HCT116 (cell line): Measurements from ENCODE around the gene ETNK2. TPM values are rescaled to one million over a fixed set of nuclear protein-coding genes. Genes with fewer than 3 reads are reported as not detected.

ENCODE experiments used
- ATAC-seq: fragments of 200-7000 bp; cut with Tn5 transposase; 2 replicates; pipeline ENCODE4 v1.9.1; 2020; ENCODE audit warnings: mild to moderate bottlenecking, moderate library complexity
- BruUV-seq: library from RNA; stranded (reverse); fragments of 400-500 nt; replicated peaks from 2 replicates; lab custom pipeline; 2021; lab: Mats Ljungman, UMichigan
- CTCF ChIA-PET: fragments of 300-600 bp; sonication (Branson Sonifier 250); formaldehyde crosslinking; loops from one replicate; lab custom pipeline; 2021; ENCODE audit warnings: antibody characterized with exemption; lab: Charles Lee
- POLR2A ChIA-PET: fragments of 300-600, 350-600 bp; sonication (Branson Sonifier 250); formaldehyde crosslinking; loops from one replicate; lab custom pipeline; 2021; ENCODE audit warnings: antibody characterized with exemption; lab: Charles Lee
- RAD21 ChIA-PET, 2 experiments: fragments of 300-600 bp; sonication (Branson Sonifier 250); formaldehyde crosslinking; loops; one replicate each; lab custom pipeline; 2023; ENCODE audit warnings: low total read pairs in 2 of 2; ENCODE audit not compliant: uncharacterized antibody in 2 of 2, unreplicated experiment in 2 of 2, low non-redundant PET in 1 of 2; lab: Charles Lee
- DNase-seq: peaks from one replicate; pipeline ENCODE4 v3.0.0-alpha.2; 2010; ENCODE audit warnings: low read depth, low spot score
- H2AFZ ChIP-seq: fragments of 200-600 bp; shearing (Covaris generic), sonication (generic); 2 replicates; pipeline ENCODE4 v1.6.1; 2017; ENCODE audit warnings: low read depth, mixed run types, mixed read lengths, antibody characterized with exemption, low read length; ENCODE audit not compliant: poor library complexity, severe bottlenecking
- H3K27ac ChIP-seq: 2 replicates; pipeline ENCODE4 v1.5.1; 2012; ENCODE audit warnings: low read depth, low read length
- H3K27me3 ChIP-seq: fragments of 200-600 bp; sonication (generic); 2 replicates; pipeline ENCODE4 v1.6.1; 2016; ENCODE audit warnings: mixed run types, low read length, mixed read lengths; ENCODE audit not compliant: insufficient read depth
- H3K36me3 ChIP-seq, 2 experiments: fragments of 200-500 bp in 1 of 2; fragments of 200-600 bp in 1 of 2; sonication (Bioruptor generic) in 1 of 2; sonication (generic) in 1 of 2; 2 replicates each; pipeline versions ENCODE4 v1.5.1 to v1.6.1; 2014 to 2016; ENCODE audit warnings: low read length in 2 of 2, inconsistent platforms in 1 of 2, mixed read lengths in 1 of 2, mixed run types in 1 of 2; ENCODE audit not compliant: insufficient read depth in 2 of 2, control insufficient read depth in 1 of 2
- H3K4me1 ChIP-seq, 2 experiments: fragments of 200-600 bp in 1 of 2; sonication (generic) in 1 of 2; 2 replicates each; pipeline versions ENCODE4 v1.5.1 to v1.6.1; 2012 to 2017; ENCODE audit warnings: low read length in 2 of 2, inconsistent platforms in 1 of 2, mild to moderate bottlenecking in 1 of 2, mixed read lengths in 1 of 2, mixed run types in 1 of 2, moderate library complexity in 1 of 2; ENCODE audit not compliant: insufficient read depth in 2 of 2, control insufficient read depth in 1 of 2
- H3K4me2 ChIP-seq: fragments of 200-600 bp; sonication (generic); 2 replicates; pipeline ENCODE4 v1.6.1; 2017; ENCODE audit warnings: mixed run types, low read length, mixed read lengths
- H3K4me3 ChIP-seq, 2 experiments: fragments of 200-600 bp in 1 of 2; sonication (generic) in 1 of 2; replicated peaks in 1 of 2; 2 replicates each; pipeline ENCODE4 v1.5.1; 2011 to 2016; ENCODE audit warnings: low read length in 2 of 2, control low read depth in 1 of 2, low read depth in 1 of 2, mild to moderate bottlenecking in 1 of 2, mixed read lengths in 1 of 2, mixed run types in 1 of 2
- H3K79me2 ChIP-seq: fragments of 200-600 bp; sonication (generic); 2 replicates; pipeline ENCODE4 v1.6.1; 2017; ENCODE audit warnings: mild to moderate bottlenecking, mixed run types, low read length, moderate library complexity, mixed read lengths; ENCODE audit not compliant: insufficient read depth
- H3K9ac ChIP-seq: fragments of 200-600 bp; sonication (generic); 2 replicates; pipeline ENCODE4 v1.6.1; 2016; ENCODE audit warnings: low read length, mixed read lengths
- H3K9me2 ChIP-seq: fragments of 200-600 bp; sonication (generic), shearing (Covaris generic); 2 replicates; pipeline ENCODE4 v1.6.1; 2017; ENCODE audit warnings: mixed run types, mild to moderate bottlenecking, moderate library complexity; ENCODE audit not compliant: insufficient read depth
- H3K9me3 ChIP-seq, 2 experiments: fragments of 200-500 bp in 1 of 2; fragments of 200-600 bp in 1 of 2; sonication (Bioruptor generic) in 1 of 2; sonication (generic) in 1 of 2; 2 replicates each; pipeline ENCODE4 v1.6.1; 2014 to 2017; ENCODE audit warnings: low read length in 2 of 2, mixed read lengths in 2 of 2, inconsistent platforms in 1 of 2, low read depth in 1 of 2, mild to moderate bottlenecking in 1 of 2, mixed run types in 1 of 2, moderate library complexity in 1 of 2; ENCODE audit not compliant: control insufficient read depth in 1 of 2, insufficient read depth in 1 of 2
- H4K20me1 ChIP-seq: fragments of 200-600 bp; sonication (generic), shearing (Covaris generic); 2 replicates; pipeline ENCODE4 v1.6.1; 2017; ENCODE audit warnings: mixed run types, mild to moderate bottlenecking, moderate library complexity; ENCODE audit not compliant: insufficient read depth
- CBX3 ChIP-seq: IDR thresholded peaks from 2 replicates; pipeline ENCODE4 v1.6.1; 2012; ENCODE audit warnings: low read depth
- CEBPB ChIP-seq: IDR thresholded peaks from 2 replicates; pipeline ENCODE4 v1.6.1; 2012; ENCODE audit warnings: low read depth
- EZH2 ChIP-seq: fragments of 200-600 bp; sonication (generic); IDR thresholded peaks from 2 replicates; pipeline ENCODE4 v1.6.1; 2017; ENCODE audit warnings: antibody characterized with exemption, mixed run types
- EZH2phosphoT487 ChIP-seq: fragments of 200-600 bp; IDR thresholded peaks from 2 replicates; pipeline ENCODE4 v1.6.1; 2018; ENCODE audit warnings: antibody characterized with exemption, borderline replicate concordance
- FOSL1 ChIP-seq: IDR thresholded peaks from 2 replicates; pipeline ENCODE4 v1.6.1; 2012; ENCODE audit warnings: low read depth
- JUND ChIP-seq: IDR thresholded peaks from 2 replicates; pipeline ENCODE4 v1.6.1; 2012
- POLR2AphosphoS5 ChIP-seq: IDR thresholded peaks from 2 replicates; pipeline ENCODE4 v1.6.1; 2011; ENCODE audit warnings: mild to moderate bottlenecking, low read depth, low read length, moderate library complexity
- SIN3A ChIP-seq: IDR thresholded peaks from 2 replicates; pipeline ENCODE4 v1.6.1; 2012; ENCODE audit warnings: low read depth
- SP1 ChIP-seq: IDR thresholded peaks from 2 replicates; pipeline ENCODE4 v1.6.1; 2012; ENCODE audit warnings: low read depth
- SRF ChIP-seq: IDR thresholded peaks from 2 replicates; pipeline ENCODE4 v1.6.1; 2012; ENCODE audit warnings: low read depth
- TCF7L2 ChIP-seq: IDR thresholded peaks from 2 replicates; pipeline ENCODE4 v1.7.0; 2011; ENCODE audit warnings: borderline replicate concordance, inconsistent platforms; ENCODE audit not compliant: insufficient read depth, insufficient read length; ENCODE audit errors: extremely low read depth
- ZNF274 ChIP-seq: fragments of 200-500 bp; sonication (Bioruptor generic); IDR thresholded peaks from 2 replicates; pipeline ENCODE4 v1.6.1; 2014; ENCODE audit warnings: mild to moderate bottlenecking, low read depth, low read length, inconsistent platforms
- intact Hi-C: fragments of 100-400 bp; cut with micrococcal nuclease; formaldehyde crosslinking; loops from 2 replicates; pipeline ENCODE4 v1.10.0; 2022
- total RNA-seq: library from RNA; stranded (reverse); gene quantifications from one replicate; pipeline ENCODE4 v1.2.1, GENCODE V29; 2021; ENCODE audit not compliant: unreplicated experiment

Gene ETNK2
- total RNA-seq, 1 experiment from 2014 or later: 16.1 TPM

GRCh38 chr1:204181116-204181515 is 29.3 kb upstream of the ETNK2 start:
- Histone ChIP-seq H3K27me3 (no peaks in the 10 kb centered on the region), H4K20me1 (no peaks in the 10 kb centered on the region), H3K9me3 (no peaks in the 10 kb centered on the region), H3K9ac (no peak overlapping the region), H3K4me3 (no peak overlapping the region), H3K9me2 (no peaks in the 10 kb centered on the region), H3K36me3 (no peaks in the 10 kb centered on the region), H3K4me2 (no peak overlapping the region), H3K79me2 (no peaks in the 10 kb centered on the region), H3K4me1 (peaks cover 0 to 15% of the 10 kb centered on the region in 2 experiments; a peak in 2 of 4 replicates), H2AFZ (no peak overlapping the region), H3K27ac (no peak overlapping the region)
- ATAC-seq (no peak), DNase-seq (no peak)
- TF ChIP-seq EZH2phosphoT487 (no peak), CEBPB (no peak), POLR2AphosphoS5 (no peak), JUND (no peak), SIN3A (no peak), ZNF274 (no peak)
- intact Hi-C loops: no loop called here
- BruUV-seq: no TSS peak
- ChIA-PET RAD21 (interaction anchor here in 1 of 2 experiments (1.1 kb wide), 1 partner anchor 18 kb away, joined by 3 read pairs; no protein-coding TSS in a partner anchor), CTCF (no interaction called here), POLR2A (no interaction called here)

- no peak overlapping the region for H3K9ac ChIP-seq
- no peak for DNase-seq
- no peaks in the 10 kb centered on the region for H4K20me1 ChIP-seq
- no peak overlapping the region for H3K27ac ChIP-seq
- no peaks in the 10 kb centered on the region for H3K9me3 ChIP-seq
- ChIA-PET CTCF (interaction anchor here (1.7 kb wide), 1 partner anchor 27 kb away, joined by 5 read pairs; no protein-coding TSS in a partner anchor), RAD21 (interaction anchor here in 1 of 2 experiments (1.1 kb wide), 1 partner anchor 17 kb away, joined by 3 read pairs; no protein-coding TSS in a partner anchor), POLR2A (no interaction called here)
- H3K79me2 ChIP-seq: no peaks in the 10 kb centered on the region
- TF ChIP-seq CEBPB: no peak
- no peak for TF ChIP-seq SRF
- TF ChIP-seq POLR2AphosphoS5: no peak
- no peak for TF ChIP-seq SP1
- TF ChIP-seq FOSL1: no peak
- no peak for TF ChIP-seq EZH2
- no peak for TF ChIP-seq JUND
- no peak for TF ChIP-seq CBX3
- no peak for TF ChIP-seq TCF7L2
- H3K36me3 ChIP-seq: no peaks in the 10 kb centered on the region
- BruUV-seq: no TSS peak
- no peak for ATAC-seq
- no peak overlapping the region for H3K4me3 ChIP-seq
- H3K27me3 ChIP-seq: no peaks in the 10 kb centered on the region
- no peak overlapping the region for H3K4me2 ChIP-seq
- H2AFZ ChIP-seq: no peak overlapping the region
- H3K9me2 ChIP-seq: no peaks in the 10 kb centered on the region
- peaks cover under 1 to 25% of the 10 kb centered on the region in 2 experiments; a peak in 3 of 4 replicates for H3K4me1 ChIP-seq
- intact Hi-C loops: no loop called here
Measured at GRCh38 chr1:204180133-204180532, 28.3 kb upstream of the ETNK2 start.
